Left hindlimb (tissue), 1 donor: ENCODE results near the gene CATSPERB.
"Not testable (repeated sequence)": the region's sequence is repeated elsewhere in the genome, so short reads cannot be mapped to it uniquely, and the experiment has no call there.

ENCODE experiments used
- DNase-seq: peaks from one replicate; pipeline ENCODE4 v3.0.0-alpha.2; 2018

The CATSPERB gene

GRCh38 chr14:91731018-91731417 is 868 bp downstream of the CATSPERB start:
- DNase-seq, result no peak

GRCh38 chr14:91729756-91730155 is 2.1 kb downstream of the CATSPERB start:
- no peak for DNase-seq

GRCh38 chr14:91728616-91729183 is 3.2 kb downstream of the CATSPERB start:
- DNase-seq, result no peak

DNA sequence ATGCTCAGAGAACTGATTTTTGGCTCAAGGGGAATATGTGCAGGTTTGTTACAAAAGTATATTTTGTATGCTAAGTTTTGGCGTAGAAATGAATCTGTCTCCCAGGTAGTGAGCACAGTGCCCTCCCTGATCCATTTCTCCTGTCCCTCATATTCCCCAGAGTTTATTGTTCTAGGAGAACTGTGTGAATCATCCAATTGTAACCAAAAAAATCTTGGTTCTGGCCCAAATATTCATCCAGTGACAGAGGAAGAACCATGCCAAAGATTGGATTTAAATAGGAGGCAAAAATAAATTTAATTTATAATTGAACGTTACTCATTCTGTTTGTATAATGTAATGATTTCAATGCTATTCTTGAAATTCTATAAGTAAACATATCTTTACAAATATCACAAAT is 4.8 kb downstream of the CATSPERB start:
- DNase-seq, result no peak

- DNase-seq, result no peak
These were observed 8.4 kb downstream of the CATSPERB start for GRCh38 chr14:91723501-91723900.

- DNase-seq, result no peak
These were observed 9.5 kb downstream of the CATSPERB start for GRCh38 chr14:91722386-91722785.

DNA sequence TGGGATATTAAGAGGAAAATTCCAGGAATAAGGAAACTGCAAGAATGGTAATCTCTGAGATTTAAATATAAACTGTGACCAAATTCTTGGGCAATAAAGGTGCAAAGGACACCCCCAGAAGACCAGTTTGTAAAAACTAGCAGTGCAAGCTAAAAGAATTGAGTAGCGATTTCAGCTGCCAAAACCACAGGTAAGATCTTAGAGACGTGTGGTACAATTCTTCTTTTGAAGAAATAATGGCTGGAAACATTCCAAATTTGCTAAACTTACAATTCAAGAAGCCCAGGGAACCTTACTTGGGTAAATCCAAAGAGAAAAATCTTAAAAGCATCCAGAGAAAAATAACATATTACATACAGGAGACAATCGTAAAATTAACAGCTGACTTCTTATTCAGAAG is 12.0 kb downstream of the CATSPERB start:
- DNase-seq, result no peak

- no peak for DNase-seq
These were observed 14.9 kb downstream of the CATSPERB start for GRCh38 chr14:91716999-91717398.

DNA sequence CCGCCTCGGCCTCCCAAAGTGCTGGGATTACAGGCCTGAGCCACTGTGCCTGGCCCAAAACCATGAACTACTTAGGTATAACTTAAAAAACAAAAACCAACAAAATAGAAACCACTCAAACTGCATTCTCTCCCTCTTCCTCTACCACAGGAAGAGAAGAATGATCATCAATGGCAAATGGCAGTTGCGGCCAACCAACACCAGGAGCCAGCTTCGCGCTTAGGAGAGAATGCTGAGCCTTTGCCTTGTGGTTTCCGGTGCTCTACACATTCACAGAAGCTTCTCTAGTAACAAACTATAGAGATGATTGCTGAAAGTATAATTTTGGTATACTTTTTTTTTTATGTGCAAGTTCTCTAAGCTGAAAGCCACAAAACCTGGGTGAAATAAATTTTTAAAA is 17.1 kb downstream of the CATSPERB start:
- no peak for DNase-seq

DNA sequence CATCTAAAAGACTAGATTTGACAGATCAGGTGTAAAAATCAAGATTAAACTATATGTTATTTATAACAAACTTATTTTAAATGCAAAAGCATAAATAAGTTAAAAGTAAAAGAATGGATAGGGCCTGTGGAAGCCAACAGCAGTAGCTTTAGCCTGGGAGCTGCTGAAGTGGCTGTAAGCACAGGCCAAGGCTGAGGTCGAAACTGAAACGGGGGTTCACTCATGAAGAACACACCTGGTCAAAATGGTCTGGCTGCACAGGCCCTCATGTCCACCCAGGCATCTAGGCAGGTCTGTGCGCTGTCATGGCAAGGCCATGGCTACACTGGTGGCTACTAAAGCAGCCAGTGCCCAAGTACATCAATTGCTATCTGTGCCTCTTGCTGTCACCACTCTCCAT is 23.1 kb downstream of the CATSPERB start:
- no peak for DNase-seq

GRCh38 chr14:91706996-91707395 is 24.9 kb downstream of the CATSPERB start:
- DNase-seq, result no peak

DNA sequence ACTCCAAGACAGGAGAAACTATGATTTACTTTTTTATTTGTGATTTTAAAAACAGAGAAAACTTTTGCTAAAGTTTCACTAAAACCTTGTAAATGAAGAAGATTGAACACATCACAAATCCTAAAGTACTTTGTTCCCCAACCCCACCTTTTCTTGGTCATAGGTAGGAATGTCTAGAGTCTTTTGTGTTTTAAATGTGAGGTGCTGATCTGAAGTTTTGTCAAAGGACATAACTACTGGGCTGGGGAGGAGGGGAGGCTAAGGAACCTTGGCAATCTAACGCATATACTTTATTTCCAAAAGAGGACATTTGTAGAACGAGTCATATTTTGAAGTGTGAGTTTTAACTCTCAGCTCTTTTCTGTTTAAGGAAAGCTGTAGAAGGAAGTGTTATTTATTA is 37.2 kb downstream of the CATSPERB start:
- DNase-seq, result no peak

- no peak for DNase-seq
These were observed 38.5 kb downstream of the CATSPERB start for GRCh38 chr14:91693346-91693745.

- no peak for DNase-seq
These were observed 39.8 kb downstream of the CATSPERB start for GRCh38 chr14:91692075-91692474.

- no peak for DNase-seq
These were observed 42.3 kb downstream of the CATSPERB start for GRCh38 chr14:91689608-91690007.

- not testable (repeated sequence) for DNase-seq
These were observed 44.5 kb downstream of the CATSPERB start for GRCh38 chr14:91687436-91687835.

GRCh38 chr14:91685600-91685999 is 46.3 kb downstream of the CATSPERB start:
- no peak for DNase-seq

- DNase-seq, result no peak
These were observed 49.9 kb downstream of the CATSPERB start for GRCh38 chr14:91681893-91682563.

- DNase-seq, result no peak
These were observed 50.8 kb downstream of the CATSPERB start for GRCh38 chr14:91681118-91681517.

- no peak for DNase-seq
These were observed 52.6 kb downstream of the CATSPERB start for GRCh38 chr14:91679273-91679672.

DNA sequence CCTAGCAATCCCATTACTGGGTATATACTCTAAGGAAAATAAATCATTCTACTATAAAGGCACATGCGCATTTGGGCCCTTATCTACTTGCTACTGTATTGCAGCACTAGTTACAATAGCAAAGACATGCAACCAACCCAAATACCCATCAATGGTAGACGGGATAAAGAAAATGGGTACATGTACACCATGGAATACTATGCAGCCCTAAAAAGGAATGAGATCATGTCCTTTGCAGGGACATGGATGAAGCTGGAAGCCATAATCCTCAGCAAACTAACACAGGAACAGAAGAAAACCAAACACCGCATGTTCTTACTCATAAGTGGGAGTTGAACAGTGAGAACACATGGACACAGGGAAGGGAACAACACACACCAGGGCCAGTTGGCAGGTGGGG is 54.2 kb downstream of the CATSPERB start:
- not testable (repeated sequence) for DNase-seq

GRCh38 chr14:91674911-91675310 is 57.0 kb downstream of the CATSPERB start:
- DNase-seq, result no peak

GRCh38 chr14:91669867-91670266 is 62.0 kb downstream of the CATSPERB start:
- no peak for DNase-seq

- DNase-seq, result not testable (repeated sequence)
These were observed 64.8 kb downstream of the CATSPERB start for GRCh38 chr14:91667101-91667500.

DNA sequence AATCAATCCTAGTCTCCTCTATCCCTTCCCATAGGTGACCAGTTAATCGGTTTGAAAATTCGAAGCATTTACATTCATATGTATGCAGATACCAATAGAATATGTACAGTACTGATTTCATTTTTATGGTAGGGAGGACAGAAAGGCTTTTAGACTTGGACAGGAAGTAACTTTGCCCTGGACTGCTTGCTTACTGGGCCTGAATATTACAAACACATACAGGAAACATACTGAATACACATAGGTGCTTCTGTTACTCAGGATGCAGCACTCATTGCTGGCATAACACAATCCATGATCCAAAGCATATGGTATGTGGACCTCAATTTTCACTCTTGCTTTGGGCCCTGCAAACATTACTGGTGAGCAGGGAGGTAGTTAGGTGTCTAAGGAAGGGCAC is 71.1 kb downstream of the CATSPERB start:
- no peak for DNase-seq
